ENCODE results near the gene GAL3ST1. TPM values are rescaled to one million over a fixed set of nuclear protein-coding genes. Genes with fewer than 3 reads are reported as not detected.

GAL3ST1 gene
- total and polyA plus RNA-seq, 10 of the 15 experiments (the other 5 are each of a cell fraction or from before 2014, with no cell fraction given), result not detected

- H3K27ac ChIP-seq (ENCODE audit: control insufficient read depth, insufficient read depth), result no peak overlapping the region
- ChIA-PET SMC1A (ENCODE audit: uncharacterized antibody, unreplicated experiment) (interaction anchor here (0.6 to 1.7 kb wide), 5 partner anchors 9 to 247 kb away, joined by 3 to 5 read pairs (median 4); no protein-coding TSS in a partner anchor), RAD21 (ENCODE audit: unreplicated experiment) (interaction anchor here (0.6 to 0.7 kb wide), 2 partner anchors 33 to 117 kb away, joined by 3 read pairs; partner anchors contain the start of gene SLC35E4), CTCF (interaction anchor here (0.7 to 1.8 kb wide), 8 partner anchors 9 to 211 kb away, joined by 3 to 14 read pairs (median 6); partner anchors contain the start of genes PES1 and SLC35E4), POLR2A (interaction anchor here (0.5 kb wide), 1 partner anchor 100 kb away, joined by 3 read pairs; no protein-coding TSS in a partner anchor)
- no peak overlapping the region for H3K4me3 ChIP-seq
- no TSS peak for BruUV-seq (replicated peaks)
- H3K4me2 ChIP-seq (ENCODE audit: control insufficient read depth, insufficient read depth), result no peak overlapping the region
- no peaks in the 10 kb centered on the region for H3K27me3 ChIP-seq (replicated peaks in 1 of 2; ENCODE audit: control insufficient read depth in 2 of 2, insufficient read depth in 2 of 2, low read length in 1 of 2)
- TF ChIP-seq CTCF (IDR thresholded peaks at IDR 0.05 in 2 of 3, conservative IDR thresholded peaks at IDR 0.05 in 1 of 3; ENCODE audit: control insufficient read depth in 2 of 3, extremely low read depth in 1 of 3, insufficient read depth in 1 of 3, low read depth in 3 of 3, low read length in 3 of 3) (peak; percentile 32 to 51 (median 37); a peak in 5 of 6 replicates), E2F8 (IDR thresholded peaks at IDR 0.05; ENCODE audit: low read depth, partially characterized antibody) (no peak), STAT3 (IDR thresholded peaks at IDR 0.05; ENCODE audit: low read depth, low read length) (no peak), ZNF274 (IDR thresholded peaks at IDR 0.05; ENCODE audit: insufficient read depth, insufficient read length) (no peak), TCF12 (IDR thresholded peaks at IDR 0.05; ENCODE audit: low read depth, low read length) (no peak), POU2F2 (IDR thresholded peaks at IDR 0.05; ENCODE audit: borderline replicate concordance, low read depth, low read length) (no peak), BCLAF1 (IDR thresholded peaks at IDR 0.05) (no peak), RAD21 (IDR thresholded peaks at IDR 0.05; ENCODE audit: insufficient read depth, low read depth, low read length) (peak; percentile 37), ZBTB40 (IDR thresholded peaks at IDR 0.05; ENCODE audit: borderline replicate concordance) (no peak)
- H4K20me1 ChIP-seq (ENCODE audit: control insufficient read depth, insufficient read depth), result no peaks in the 10 kb centered on the region
- H3K9me3 ChIP-seq (replicated peaks; ENCODE audit: control insufficient read depth, insufficient read depth, low read length), result no peaks in the 10 kb centered on the region
- H2AFZ ChIP-seq (ENCODE audit: control insufficient read depth, low read depth, low read length), result no peak overlapping the region
- 32% methylated on average over 3 of the region's 3 CpGs for WGBS (ENCODE audit: insufficient coverage, insufficient replicate concordance, low lambda C conversion rate, missing lambda C conversion rate)
- H3K4me1 ChIP-seq (ENCODE audit: control insufficient read depth, insufficient read depth, low read length), result peaks cover 16% of the 10 kb centered on the region
- no peaks in the 10 kb centered on the region for H3K79me2 ChIP-seq (ENCODE audit: control insufficient read depth, insufficient read depth, low read length)
- intact Hi-C loops (cut with micrococcal nuclease; ENCODE audit: unreplicated experiment), result loop anchor here (5.0 kb wide), 1 partner anchor 155 kb away; no protein-coding TSS in a partner anchor
- no peak overlapping the region for H3K9ac ChIP-seq (ENCODE audit: control insufficient read depth, insufficient read depth, low read length)
- DNase-seq (ENCODE audit: low read depth, low spot score) (no peak), ATAC-seq (peak; percentile 56), FAIRE-seq (no peak)
- in situ Hi-C loops (cut with MboI), result no loop called here
- no peaks in the 10 kb centered on the region for H3K36me3 ChIP-seq (ENCODE audit: control insufficient read depth in 2 of 2, insufficient read depth in 2 of 2, low read length in 1 of 2)
Observed at GRCh38 chr22:30602049-30602448, 27.6 kb upstream of the GAL3ST1 start.

Data from GM12878 (cell line).